ENCODE results near the gene MRPL55.
A peak's percentile ranks its signal among the peaks of the same experiment; 100 is the strongest.

Gene MRPL55

DNA sequence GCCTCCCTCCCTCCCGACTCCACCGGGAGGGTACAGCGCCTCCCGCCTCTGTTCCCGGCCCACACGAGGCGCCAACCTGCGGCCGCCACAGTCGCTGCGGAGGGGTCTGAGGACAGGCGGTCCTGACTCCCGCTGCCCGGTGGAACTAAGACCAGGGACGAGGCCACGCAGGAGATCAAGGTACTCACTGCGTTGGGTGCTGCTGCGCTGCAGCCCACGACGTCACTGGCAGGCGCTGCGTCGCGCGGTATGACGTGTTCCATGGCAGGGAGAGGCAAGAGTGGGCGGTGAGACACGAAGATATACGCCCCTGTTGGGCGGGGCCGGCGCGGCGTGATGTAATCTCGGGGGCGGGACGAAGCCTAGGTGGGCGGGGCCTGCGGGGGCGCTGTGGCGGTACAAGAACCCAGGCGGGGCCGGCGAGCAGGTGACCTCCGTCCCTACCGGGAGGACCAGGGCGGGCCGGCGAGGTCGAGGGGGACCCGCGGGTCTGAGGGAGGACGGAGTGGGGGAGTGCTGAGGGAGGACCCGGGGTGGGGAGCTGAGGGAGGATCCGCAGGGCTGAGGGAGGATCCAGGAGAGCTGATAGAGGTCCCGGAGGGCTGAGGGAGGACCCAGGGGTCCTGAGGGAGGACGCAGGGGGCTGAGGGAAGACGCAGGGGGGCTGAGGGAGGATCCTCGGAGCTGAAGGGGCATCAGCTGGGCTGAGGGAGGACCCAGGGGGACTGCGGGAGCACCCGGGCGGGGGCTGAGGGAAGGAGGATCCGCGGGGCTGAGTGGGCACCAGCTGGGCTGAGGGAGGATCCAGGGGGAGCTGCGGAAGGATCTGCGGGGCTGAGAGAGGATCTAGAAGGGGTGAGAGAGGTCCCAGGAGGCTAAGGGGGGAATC lies at the start of gene MRPL55:
TSS of gene MRPL55 (minus strand) at position 227 of the 889 bp plus-strand sequence. CDS start 1,039 bp downstream, outside the sequence.
- FAIRE-seq: peak; percentile 97

GRCh38 chr1:228158151-228159007 lies 49.3 kb upstream of the MRPL55 start:
- no peak for DNase-seq (ENCODE audit: extremely low spot score, insufficient read length, low read depth)

More for the DNA sequence above, at the start of gene MRPL55:
- peak; percentile 90 for DNase-seq (ENCODE audit: extremely low spot score, insufficient read length, low read depth)

DNA sequence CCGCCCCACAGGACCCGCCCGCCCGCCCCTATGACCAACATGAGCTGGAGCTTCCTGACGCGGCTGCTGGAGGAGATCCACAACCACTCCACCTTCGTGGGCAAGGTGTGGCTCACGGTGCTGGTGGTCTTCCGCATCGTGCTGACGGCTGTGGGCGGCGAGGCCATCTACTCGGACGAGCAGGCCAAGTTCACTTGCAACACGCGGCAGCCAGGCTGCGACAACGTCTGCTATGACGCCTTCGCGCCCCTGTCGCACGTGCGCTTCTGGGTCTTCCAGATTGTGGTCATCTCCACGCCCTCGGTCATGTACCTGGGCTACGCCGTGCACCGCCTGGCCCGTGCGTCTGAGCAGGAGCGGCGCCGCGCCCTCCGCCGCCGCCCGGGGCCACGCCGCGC lies 48.6 kb upstream of the MRPL55 start:
- no peak for DNase-seq (ENCODE audit: extremely low spot score, insufficient read length, low read depth)
- FAIRE-seq: no peak

More at GRCh38 chr1:228158151-228159007, 49.3 kb upstream of the MRPL55 start:
- FAIRE-seq: no peak

DNA sequence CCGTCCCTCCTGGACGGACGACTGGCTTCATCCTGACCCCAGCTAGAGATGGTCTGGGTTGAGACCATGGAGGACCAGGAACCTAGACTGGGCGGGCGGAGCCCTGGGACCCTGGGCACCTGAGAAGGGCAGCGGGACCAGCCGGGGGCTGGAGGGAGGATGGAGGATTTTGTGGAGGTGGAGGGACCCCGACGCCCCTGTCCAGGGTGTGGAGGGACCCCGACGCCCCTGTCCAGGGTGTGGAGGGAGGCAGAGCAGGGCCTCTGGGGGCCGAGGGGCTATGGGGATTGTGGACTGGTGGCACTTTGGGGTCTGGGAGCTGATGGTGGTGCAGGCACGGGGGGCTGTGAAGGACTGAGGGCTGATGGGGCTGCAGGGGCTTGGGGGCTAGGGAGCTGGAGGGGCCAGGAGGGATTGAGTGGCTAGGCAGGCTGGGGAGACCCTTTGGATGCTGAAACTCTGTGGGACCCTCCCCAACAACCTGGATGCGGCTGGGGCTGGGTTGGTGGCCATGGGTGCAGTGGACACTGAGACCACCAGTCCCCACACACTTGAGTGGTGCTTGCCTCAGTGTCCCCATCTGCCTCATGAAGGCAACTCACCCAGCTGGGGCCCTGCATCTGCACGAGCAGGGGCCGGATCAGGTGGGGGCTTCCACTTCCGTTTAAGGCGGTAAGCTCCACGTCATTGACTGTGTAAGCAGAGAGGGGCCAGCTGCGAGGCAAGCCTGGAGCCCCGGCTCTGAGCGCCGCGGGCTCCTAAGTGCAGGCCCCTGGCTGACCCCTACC lies 48.0 kb upstream of the MRPL55 start:
- FAIRE-seq: no peak
- no peak for DNase-seq (ENCODE audit: extremely low spot score, insufficient read length, low read depth)

GRCh38 chr1:228156515-228156881 lies 47.4 kb upstream of the MRPL55 start:
- FAIRE-seq (no peak), DNase-seq (ENCODE audit: extremely low spot score, insufficient read length, low read depth) (no peak)

DNA sequence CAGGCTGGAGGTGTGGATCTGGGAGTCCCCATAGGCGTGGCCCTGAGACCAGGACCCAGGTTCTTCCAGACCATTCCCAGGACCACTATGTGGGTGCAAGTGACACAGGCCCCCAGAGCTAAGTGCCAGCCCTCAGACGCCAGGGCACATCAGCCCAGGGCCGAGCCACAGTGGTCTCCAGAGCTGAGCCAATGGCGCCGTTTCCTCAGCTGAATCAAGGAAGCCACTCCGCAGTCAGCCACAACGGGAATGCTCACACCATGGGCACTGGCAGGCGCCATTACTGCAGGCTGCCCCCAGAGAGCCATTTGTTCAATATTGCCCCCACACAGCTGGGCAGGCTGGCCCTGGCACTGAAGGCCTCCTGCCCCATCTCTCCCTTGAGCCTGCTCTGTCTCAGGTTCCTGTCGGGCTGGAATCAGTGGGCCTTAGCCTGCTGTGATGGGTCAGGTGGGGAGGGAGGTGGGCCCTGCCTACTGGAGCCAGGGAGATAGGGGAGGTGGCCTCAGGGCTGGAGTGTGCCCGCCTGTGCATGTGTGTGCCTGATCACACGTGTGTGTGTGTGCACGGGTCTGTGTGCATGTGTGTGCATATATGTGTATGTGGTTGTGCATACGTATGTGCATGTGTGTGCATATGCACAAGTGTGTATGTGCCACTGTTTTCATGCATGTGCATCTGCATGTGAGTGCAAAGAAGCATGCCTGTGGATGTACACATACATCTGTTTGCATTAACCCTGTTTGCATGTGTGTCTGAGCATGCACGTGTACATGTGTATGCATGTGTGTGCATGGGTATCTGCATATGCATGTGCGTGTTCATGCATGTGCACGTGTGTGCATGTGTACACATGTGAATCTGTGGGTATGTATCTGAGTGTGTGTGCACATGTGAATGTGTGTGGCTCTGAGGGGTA lies 46.8 kb upstream of the MRPL55 start:
- DNase-seq (ENCODE audit: extremely low spot score, insufficient read length, low read depth) (no peak), FAIRE-seq (no peak)

DNA sequence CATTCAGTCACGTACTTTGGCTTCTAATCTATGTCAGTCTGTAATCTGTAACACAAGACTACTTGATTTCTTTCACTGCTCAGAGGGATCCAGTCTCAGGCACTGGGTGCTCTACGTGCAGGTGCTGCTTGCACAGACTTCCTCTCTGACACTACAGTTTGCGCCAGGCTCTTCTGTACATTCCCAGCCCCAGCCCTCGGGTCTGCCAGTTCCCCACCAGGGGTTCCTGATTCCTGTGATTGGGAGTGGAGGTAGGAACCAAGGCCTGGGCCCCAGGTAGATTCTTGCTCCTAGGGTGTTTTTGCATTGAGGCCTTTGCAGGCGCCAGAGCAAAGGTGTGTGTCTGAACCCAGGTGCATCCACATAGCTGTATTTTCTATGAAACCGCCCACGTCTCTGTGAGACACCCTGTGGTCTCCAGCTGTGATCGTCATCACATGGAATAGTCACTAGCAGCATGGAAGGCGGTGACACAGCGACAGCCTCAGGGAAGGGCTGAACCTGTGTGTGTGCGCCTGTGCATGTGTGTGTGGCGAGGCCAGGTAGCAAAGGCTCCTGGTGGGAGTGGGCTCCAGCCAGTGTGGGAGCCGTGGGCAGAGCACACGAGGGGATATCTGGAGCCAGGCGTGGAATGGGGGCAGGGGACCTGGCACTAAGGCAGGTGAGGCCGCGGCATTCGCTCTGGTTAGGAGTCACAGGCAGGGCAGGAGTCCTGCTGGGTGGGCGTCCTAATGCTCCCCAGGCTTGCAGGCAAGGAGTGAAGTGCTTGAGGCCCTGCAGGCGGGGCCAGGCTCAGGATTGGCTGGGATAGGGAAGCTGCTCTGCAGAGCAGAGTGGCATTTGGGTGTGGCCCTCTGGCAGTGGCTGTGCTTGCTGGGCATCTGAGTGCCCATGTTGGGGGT lies 45.8 kb upstream of the MRPL55 start:
- DNase-seq (ENCODE audit: extremely low spot score, insufficient read length, low read depth) (no peak), FAIRE-seq (no peak)

DNA sequence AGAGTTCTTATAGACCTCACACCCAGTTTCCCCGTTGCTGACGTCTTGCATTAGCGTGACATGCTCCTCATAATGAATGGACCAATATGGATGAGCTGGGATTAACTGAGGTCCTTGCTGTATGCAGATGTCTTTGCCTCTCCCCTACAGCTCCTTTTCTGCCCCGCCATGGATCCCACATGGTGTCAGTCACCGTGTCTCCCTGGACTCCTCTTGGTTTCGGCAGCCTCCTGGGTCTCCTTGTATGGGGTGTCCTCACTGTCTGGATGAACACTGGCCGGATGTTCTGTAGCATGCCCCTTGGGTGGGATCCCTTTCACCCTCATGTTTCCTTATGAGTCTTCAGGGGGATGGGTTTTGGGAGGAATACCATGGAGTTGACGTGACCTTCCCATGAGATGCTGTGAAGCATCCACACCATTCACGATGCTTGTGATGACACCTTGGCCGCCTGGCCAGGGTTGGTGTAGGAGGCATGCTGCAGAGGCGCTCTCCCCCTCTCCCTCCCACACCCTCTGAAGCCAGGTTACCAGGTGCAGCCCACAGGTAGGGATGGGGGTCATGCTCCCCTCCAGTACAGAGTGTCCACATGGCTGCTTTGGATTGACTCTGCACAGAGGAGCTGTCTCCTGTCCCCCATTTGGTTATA lies 45.0 kb upstream of the MRPL55 start:
- FAIRE-seq (no peak), DNase-seq (ENCODE audit: extremely low spot score, insufficient read length, low read depth) (no peak)

DNA sequence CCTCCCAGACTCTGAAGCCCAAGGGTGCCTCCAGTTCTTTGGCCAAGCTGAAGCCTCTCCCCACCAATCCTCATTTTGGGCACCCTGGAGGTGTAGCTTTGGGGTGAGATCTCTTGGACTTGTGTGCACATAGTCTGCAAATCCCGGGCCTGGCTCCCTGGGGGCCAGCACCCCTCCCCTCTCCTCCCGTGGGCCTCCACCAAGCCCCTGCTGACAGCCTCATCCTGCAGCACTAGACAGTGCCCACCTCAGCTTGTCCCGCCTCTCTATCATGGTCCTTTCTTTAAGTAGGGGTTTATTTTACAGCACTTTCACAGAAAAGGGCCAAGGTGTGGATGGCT lies 43.8 kb upstream of the MRPL55 start:
- FAIRE-seq (no peak), DNase-seq (ENCODE audit: extremely low spot score, insufficient read length, low read depth) (no peak)

- FAIRE-seq (no peak), DNase-seq (ENCODE audit: extremely low spot score, insufficient read length, low read depth) (no peak)
Observed at GRCh38 chr1:228152097-228152917, 43.2 kb upstream of the MRPL55 start.

DNA sequence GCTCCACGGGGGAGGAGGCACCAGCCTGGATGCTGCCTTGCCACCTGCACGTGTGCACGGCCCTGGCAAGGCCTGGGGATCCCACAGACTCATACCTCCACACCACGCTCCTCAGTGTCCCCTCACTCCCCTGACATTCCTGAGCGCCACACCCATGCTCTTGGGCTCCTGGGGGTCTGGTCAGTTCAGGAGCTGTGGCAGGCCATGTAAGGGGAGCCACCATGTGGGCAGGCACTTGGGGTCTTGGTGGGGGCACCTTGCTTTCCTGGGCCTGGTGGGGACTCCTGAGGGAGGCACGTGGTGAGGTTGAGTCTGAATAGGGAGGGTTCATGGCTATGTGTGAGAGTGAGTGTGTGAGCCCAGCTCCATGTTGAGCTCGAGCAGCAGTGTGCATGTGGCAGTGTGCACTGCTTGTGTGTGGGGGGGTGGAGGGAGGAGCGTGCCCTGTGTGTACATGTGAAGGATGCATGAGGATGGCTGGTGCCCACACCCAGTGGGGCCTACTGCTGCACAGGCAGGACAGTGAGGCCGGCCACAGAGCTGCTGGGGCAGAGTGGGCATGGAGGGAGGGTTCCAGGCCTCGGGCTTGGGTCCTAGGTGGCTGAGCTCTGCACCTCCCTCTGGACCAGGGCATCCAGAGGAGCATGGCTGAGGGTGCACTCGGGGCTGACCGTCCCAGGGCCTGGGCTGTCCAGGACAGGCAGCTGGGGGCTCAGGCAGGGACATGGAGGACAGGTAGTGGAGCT lies 42.3 kb upstream of the MRPL55 start:
- FAIRE-seq (no peak), DNase-seq (ENCODE audit: extremely low spot score, insufficient read length, low read depth) (no peak)

- FAIRE-seq: no peak
- no peak for DNase-seq (ENCODE audit: extremely low spot score, insufficient read length, low read depth)
Observed at GRCh38 chr1:228150461-228151179, 41.5 kb upstream of the MRPL55 start.

DNA sequence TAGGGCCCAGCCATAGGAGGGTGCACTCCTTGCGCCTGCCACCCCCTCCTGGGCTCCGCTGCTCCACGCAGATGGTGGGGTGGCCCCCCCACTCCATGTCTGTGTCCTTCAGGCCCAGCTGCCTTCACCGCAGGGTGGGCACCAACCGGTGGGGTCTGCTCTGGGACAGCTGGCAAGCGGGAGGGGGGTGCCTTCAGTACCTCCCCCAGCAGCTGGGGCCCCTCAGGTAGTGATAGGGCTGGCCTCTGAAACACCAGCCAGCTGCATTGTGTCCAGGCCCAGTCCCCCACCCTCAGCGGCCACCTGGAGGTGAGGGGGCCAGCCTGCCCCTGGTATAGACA lies 41.0 kb upstream of the MRPL55 start:
- DNase-seq (ENCODE audit: extremely low spot score, insufficient read length, low read depth) (no peak), FAIRE-seq (no peak)

DNA sequence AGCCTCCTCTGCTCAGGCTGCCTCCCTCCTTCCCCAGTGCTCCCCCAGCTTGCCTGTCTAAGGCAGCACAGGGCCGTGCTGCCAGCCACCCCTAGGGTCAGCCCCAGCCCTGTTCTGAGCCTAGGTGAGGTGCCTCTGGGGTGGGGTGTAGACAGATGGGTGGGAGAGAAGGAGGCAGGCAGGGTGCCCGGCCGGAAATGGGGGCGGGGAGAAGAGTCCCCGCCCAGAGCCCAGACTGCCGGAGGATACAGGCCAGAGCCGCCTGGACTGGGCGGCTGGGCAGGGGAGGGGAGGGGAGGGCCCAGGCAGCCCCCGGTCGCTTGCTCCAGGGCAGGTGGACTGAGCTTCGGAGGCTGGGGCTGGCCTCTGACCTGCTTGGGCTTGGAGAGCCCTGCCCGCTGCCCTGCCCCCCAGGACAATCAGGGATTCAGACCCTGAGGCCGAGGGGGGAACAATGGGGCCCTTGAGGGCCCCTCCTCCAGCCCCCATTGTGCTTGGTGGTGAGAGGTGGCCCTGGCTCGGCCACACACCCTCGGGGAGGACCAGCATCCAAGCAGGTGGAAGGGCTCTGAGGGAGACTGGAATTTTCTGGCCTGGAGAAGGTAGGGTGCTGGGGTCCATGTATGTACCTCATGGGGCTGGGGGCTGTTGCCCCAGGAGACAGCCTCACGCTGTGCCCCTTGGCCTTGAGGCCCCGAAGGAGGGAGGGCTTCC lies 40.5 kb upstream of the MRPL55 start, which contains the start of gene GJC2:
TSS of gene GJC2 (plus strand) at position 525 of the 714 bp plus-strand sequence. CDS start 7,829 bp downstream, outside the sequence.
- FAIRE-seq (no peak), DNase-seq (ENCODE audit: extremely low spot score, insufficient read length, low read depth) (no peak)

- DNase-seq (ENCODE audit: extremely low spot score, insufficient read length, low read depth): no peak
- FAIRE-seq: no peak
Observed at GRCh38 chr1:228148935-228149405, 39.9 kb upstream of the MRPL55 start.
